NCI-H1092 treated with DMSO at 0.1 percent for 48 hours (cell line): ENCODE measurements around the gene EPB41L5.
"Not testable (repeated sequence)": the region's sequence is repeated elsewhere in the genome, so short reads cannot be mapped to it uniquely, and the experiment has no call there.

Experiments
- DNase-seq: peaks from one replicate; lab custom pipeline; 2025; lab: John Stamatoyannopoulos, UW

Gene EPB41L5

DNA sequence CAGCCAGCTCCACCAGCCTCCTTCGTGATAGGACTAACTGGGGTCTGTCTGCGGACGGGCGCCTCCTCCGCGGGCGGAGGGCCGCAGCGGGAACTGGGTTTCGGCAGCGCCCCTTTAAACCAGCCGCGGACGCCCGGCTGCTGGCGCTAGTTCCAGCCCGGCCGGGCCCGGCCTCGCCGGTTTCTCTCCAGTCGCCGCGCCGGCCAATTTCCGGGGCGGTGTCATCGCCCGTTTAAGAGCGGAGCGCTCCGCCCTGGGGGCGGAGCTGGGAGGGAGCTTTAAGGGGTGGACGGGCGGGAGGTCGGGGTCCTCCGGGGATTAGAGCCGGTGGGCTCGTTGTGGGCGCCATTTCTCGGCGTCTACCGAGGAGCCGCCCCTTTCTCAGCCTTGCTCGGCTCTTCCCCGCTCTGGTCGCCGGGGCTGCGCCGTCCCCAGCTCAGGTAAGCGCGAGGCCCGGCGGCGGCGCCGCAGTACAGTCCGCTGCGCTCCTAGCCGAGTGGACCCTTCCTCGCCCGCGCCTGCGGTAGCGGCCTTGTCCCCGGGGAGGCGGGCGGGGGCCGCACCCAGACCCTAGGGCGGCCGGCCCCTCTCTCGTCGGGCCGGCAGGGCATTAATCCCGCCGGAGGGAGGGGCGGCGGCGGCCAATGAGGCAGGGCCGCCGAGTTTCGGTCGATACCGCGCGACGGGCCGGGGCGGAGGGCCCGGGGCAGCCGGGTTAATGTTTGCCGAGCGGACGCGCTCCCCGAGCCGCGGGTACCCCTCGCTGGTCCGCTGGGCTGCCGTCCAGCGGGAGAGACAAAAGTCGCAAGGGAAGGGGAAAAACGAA lies at the start of gene EPB41L5:
Gene EPB41L5 (plus strand): TSS at position 307 of the 826 bp plus-strand sequence. CDS start 6,008 bp downstream, outside the sequence.
- peak; percentile 86 for DNase-seq

DNA sequence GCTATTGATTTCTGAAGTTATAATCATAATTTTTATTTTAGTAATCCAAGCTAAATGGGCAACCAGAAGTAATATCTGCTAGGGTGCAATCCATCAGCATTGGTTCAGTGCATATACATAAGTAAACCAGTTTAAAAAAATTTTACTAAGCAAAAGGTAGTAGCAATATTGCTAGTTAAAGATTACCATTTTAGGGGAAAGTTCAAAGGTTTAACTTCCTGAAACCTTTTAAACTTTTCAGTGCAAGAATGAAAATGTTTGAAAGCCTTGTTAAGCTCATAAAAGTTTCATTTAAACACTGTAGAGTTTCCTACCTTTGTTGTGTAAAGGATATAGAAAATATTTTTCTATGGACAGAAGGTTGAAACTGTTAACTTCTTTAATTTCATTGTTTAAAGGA lies 31.0 kb upstream of the EPB41L5 start:
- DNase-seq: no peak

DNA sequence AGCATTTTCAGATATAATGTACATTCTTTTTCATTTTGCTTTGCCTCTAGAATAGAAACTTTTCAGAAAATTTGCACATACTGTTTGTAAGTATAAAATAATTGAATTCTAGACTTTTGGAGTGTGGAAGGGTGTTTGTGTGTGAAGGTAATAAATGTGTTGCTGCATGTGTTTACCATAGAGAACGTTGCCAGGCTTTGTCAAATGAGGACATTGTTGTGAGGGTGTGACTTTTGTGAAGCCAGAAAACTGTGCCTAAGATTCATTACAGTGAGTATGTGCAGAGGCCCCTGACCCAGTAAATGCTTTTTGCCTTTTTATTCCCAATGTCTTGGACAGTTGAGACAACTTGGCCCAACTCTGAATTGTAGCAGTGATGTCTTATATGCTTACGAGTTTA lies 30.4 kb upstream of the EPB41L5 start:
- DNase-seq: no peak

DNA sequence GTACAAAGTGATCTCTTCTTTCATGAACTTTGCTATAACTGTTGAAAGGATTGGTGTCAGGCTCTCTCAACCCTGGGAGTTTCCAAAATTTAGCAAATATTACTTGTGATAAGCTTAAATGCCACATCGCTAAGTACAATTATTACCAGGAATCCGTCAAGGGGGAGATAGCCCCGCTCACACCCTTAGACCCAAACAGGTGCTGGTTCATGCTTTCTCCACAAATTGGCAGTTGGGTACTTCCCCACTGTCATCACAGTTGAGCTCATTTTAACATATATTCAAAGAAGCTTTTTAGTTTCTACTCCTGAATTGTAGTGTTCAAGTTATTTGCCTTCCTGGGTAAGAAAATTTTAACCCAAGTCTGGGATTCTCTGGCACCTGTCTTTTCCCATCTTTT lies 29.8 kb upstream of the EPB41L5 start:
- no peak for DNase-seq

DNA sequence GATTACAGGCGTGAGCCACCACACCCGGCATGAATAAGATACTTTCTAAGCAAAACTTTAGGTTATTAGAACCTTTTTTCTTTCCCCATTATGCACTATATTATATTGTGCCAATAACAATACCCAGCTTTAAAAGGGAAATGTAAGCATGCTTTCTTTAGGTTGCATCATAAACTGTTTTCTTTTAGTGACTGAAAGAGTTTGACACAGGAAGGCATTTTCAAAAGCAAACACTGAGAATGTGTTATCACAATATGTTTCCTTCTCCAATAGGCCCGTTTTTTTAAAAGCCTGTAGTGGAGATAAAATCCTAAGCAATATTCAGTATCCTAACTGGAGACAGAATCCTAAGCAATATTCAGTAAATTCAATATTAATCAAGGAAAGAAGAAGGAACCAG lies 16.7 kb upstream of the EPB41L5 start:
- DNase-seq: no peak

DNA sequence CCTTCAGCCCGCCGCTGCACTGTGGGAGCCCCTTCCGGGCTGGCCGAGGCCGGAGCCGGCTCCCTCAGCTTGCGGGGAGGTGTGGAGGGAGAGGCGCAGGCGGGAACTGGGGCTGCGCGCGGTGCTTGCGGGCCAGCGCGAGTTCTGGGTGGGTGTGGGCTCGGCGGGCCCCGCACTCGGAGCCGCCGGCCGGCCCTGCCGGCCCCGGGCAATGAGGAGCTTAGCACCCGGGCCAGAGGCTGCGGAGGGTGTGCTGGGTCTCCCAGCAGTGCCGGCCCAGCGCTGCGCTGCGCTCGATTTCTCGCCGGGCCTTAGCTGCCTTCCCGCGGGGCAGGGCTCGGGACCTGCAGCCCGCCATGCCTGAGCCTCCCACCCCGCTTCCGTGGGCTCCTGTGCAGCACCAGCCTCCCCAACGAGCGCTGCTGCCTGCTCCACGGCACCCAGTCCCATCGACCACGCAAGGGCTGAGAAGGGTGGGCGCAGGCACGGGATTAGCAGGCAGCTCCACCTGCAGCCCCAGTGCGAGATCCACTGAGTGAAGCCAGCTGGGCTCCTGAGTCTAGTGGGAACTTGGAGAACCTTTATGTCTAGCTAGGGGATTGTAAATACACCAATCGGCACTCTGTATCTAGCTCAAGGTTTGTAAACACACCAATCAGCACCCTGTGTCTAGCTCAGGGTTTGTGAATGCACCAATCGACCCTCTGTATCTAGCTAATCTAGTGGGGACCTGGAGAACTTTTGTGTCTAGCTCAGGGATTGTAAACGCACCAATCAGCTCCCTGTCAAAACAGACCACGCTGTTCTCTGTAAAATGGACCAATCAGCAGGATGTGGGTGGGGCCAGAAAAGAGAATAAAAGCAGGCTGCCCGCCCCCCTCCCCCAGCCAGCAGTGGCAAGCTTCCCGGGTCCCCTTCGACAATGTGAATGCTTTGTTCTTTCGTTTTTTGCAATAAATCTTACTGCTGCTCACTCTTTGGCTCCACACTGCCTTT lies 15.7 kb upstream of the EPB41L5 start:
- DNase-seq: not testable (repeated sequence)

DNA sequence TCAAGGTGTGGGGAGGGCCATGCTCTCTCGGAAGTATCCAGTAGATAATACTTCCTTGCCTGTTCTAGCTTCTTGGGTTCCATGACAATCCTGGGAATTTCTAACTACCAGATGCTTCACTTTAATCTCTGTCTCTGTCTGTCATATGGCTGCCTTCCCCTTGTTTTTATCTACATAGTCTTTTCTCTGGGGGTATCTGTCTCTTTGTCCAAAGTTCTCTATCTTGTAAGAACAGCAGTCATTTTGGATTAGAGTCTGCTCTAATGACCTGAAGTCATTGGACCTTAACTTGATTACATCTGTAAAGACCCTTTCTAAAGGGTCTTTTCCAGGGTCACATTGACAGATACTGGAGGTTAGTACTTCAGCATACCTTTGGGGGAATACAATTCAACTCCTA lies 11.4 kb upstream of the EPB41L5 start:
- no peak for DNase-seq

DNA sequence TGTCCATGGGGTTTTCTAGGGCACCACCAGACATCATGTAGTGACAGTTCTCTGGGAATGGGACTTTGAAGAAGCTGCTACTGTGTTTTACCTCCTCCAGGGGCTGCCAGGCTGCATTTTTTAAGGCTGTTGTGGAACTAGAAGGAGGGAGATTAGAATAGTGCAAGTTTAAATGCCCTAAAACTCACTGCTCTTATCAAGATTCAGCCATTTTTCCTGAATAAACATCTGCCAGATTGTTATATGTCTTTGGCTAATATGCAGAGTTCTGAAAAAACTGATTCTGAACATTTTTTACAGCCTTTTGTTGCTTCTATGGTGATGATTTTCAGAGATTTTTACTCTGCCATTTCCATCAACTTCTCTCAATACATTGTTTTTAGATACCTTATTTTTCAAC lies 8.6 kb upstream of the EPB41L5 start:
- no peak for DNase-seq

DNA sequence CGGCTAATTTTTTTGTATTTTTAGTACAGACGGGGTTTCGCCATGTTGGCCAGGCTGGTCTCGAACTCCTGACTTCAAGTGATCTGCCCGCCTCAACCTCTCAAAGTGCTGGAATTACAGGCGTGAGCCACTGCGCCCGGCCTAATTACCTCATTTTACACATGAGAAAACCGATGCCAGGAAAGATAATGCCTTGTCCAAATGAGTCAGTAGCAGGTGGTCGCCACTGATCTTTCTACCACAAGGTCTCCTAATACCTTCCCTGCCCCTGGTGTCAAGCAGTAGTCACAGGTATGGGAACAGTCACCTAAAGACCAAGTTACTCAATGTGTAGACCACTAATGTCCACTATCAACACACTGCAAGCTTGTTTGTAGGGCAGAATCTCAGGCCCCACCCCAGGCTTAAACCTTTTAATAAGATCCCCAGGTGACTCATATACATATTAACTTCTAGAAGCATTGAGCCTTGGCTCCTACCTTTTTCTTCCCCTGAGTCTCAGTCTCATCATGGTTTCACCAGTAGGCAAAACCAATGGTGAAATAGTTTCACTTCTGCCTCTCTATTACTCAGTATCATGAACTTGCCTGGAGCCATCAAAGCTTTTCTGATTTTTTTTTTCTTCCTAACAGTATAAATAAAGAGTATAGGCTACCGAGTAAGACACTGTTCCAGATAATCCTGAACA lies 6.9 kb upstream of the EPB41L5 start:
- no peak for DNase-seq

DNA sequence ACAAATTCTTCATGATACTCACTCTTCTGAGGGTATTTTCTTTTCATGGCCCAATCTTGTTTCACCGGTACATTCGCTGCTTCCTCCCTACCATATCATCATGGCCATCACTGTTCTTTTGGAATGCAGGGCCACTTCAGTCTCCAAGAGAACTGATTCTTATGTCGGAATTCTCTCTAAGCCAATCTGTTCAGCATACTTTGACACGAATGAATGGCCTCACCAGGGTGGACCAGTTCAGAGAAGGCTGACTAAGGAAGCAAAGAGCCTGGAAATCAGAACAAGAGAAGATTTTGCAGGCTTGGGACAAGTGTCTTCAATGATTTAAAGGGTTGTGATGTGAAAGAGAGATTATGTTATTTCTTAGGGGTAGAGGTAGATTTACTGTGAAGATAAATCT lies 5.0 kb upstream of the EPB41L5 start:
- no peak for DNase-seq

DNA sequence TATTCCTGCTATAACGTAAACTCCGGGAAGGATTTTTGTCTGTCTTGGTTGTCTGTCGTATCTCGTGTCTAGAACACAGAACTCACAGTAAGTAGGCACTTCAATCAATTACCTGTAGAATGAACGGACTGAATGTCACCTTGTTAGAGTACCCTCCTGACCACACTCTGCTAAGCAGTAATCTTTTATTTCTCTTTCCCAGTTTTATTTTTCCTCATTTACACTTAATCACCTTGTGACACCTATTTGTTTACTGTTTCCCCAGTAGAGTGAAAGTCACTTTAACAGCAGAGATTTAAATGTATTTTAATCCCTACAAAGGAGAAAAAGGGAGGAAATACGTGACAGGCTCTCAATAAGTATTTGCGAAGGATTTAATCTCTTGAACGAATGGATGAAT lies 514 bp upstream of the EPB41L5 start:
- no peak for DNase-seq

DNA sequence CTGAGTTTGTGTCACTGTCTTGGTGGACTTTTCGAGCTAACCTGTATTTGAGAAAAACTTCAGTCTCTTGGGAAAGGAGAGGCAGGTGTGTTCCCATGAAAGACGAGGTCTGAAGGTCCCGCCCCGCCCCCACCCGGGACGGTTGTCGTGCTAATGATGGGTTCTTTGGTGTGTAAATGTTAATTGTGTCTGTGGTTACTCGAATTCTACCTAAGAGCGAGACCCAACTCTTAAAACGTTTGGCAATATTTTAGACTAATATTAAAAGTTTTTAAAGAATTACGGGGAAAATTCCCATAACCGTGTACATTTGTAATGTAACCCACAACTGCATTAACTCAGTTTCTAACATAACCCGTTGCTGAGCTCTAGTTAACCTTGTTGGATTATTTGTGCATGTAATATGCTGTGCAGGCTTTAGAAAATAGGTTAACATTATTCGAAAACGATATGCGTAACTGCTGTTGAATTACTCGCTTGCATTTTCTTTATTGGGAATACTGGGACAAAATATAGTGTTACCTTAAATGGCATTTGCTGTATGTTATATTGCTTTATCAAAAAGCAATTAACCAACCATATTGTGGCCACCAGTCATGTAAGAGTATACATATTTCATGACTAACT lies 833 bp downstream of the EPB41L5 start:
- DNase-seq: peak; percentile 8

DNA sequence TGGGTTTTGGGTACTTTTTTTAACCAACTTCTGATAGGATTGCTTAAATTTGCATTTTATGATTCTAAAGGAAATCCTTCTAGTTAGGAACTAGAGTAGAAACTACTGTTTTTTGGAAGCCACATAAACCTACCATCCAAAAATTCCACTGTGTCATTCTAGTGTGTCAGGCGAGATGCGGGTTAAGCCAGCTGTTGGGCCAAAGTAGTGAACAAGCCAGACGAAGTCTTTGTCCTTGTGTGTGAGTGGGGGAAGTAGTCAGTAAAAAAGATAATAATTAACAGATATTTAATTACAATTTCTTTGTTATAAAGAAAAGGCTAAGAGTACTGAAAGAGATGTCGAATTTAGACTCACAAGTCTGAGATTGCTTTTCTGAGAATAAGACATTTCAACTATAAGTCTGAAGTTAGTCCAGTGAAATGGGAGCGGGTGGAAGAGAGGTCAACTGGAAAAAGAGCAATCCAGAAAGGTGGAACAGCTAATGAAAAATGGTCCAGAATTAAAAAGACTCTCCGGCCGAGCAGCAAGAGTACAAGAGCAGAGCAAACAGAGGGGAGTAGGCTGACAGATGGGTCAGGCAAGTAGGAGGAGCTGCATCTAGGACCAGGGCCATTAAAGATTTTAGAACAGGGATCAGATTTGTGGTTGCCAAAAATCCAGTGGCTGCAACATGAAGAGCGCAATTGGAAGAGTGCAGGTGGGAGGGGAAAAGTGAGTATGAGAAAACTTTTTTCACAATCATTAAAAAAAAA lies 1.5 kb downstream of the EPB41L5 start:
- no peak for DNase-seq

DNA sequence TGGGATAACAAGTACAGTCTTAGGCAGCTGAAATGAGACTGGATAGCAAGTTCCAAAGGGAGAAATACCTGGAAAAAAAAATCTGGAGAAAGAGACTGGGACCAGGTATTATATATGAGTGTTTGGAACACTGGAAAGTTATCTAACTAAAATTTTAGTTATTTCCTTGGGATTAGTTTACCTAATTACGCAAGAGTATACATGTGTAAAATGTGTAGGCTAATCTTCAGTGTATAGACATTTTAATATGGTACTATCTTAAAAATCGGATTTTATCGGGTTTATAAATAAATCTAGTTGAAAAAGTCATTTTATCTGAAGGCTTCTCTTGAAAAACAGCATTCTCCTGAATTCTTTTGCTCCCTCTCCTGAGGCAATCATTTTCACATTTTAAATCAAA lies 3.9 kb downstream of the EPB41L5 start:
- no peak for DNase-seq

DNA sequence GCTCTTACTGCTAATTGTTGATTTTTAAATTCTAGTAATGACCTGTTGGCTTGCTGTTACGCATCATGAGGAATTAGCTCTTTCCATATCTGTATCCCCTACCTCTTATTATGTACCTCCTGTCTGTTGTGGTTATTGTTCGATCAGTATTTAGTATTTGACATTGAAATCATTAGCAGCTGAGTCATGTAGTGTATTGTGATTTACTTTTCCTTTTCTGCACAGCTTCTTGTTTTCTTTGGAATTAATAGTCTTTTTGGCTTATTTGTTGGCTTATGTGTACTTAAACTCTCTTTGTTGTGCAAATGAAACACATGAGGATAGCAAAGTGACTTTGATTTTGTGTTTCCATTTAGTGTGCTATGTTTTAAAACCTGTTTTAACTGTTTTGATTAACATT lies 4.3 kb downstream of the EPB41L5 start:
- no peak for DNase-seq

DNA sequence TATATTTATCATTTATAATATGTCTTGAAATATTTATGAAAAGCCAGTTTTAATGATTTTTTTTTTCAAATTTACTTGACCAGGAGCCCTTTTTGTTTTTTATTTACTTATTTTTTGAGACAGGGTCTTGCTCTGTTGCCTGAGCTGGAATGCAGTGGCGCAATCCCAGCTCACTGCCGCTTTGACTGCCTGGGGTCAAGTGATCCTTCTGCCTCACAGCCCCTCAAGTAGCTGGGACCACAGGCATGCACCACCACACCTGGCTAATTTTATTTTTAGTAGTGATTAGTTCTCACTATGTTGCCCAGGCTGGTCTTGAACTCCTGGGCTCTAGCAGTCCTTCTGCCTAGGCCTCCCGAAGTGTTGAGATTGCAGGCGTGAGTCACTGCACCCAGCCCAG lies 5.7 kb downstream of the EPB41L5 start:
- no peak for DNase-seq

DNA sequence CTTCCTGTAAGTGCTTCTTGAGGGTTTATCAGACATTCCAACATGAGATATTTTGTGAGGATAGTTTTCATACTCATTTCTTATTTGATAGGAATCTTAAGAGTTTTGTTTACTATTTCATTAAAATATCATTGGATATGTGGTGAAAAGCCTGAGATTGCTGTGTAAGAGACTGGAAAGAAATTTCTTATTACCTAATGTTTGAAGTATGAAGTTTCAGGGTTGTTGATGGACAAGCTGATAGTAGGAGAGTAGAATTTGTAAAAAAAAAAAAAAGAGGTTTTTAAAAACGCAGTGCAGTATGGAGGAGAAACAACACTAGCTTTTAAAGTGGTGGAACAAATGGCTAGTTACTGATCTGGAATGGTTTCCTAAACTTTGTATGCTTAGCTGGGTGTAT lies 7.7 kb downstream of the EPB41L5 start:
- no peak for DNase-seq

DNA sequence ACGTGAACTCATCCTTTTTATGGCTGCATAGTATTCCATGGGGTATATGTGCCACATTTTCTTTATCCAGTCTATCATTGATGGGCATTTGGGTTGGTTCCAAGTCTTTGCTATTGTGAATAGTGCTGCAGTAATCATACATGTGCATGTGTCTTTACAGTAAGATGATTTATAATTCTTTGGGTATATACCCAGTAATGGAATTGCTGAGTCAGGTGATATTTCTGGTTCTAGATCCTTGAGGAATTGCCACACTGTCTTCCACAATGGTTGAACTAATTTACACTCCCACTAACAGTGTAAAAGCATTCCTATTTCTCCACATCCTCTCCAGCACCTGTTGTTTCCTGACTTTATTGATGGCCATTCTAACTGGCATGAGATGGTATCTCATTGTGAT lies 9.6 kb downstream of the EPB41L5 start:
- not testable (repeated sequence) for DNase-seq

DNA sequence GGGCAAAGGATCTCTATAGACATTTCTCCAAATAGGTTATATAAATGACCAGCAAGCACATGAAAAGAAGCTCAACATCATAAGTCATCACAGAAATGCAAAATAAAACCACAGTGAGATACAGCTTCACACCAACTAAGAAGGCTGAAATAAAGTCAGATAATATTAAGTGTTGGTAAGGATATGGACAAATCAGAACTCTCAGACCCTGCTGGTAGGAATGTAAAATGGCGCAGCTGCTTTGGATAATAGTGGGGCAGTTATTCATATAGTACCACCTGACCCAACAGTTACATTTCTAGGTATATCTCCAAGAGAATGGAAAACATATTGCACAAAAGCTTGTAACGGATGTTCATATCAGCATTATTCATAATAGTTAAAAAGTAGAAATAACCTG lies 14.0 kb downstream of the EPB41L5 start:
- no peak for DNase-seq

DNA sequence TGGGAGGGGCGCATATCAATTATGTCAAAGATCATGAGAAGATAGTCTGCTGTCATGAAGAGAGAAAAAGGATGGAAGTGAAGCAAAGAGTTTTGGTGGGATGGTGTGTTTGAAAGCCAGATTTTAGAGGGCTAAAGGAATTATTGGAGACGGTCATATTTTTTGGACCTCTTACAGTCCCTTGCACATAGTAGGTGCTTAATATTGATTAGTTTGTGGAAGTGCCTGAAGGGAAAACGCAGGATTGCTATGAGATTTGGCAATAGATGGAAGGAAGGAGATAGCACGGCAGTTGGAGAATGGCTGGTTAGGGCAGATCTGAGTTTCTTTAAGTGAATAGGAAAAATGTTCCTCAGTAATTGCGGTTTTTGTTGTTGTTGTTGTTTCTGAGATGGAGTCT lies 15.9 kb downstream of the EPB41L5 start:
- DNase-seq: no peak
